Activated CD4-positive, alpha-beta memory T cell treated with anti-CD3 and anti-CD28 coated beads for 36 hours (primary cell): ENCODE data around the gene MAX. TPM values are rescaled to one million over a fixed set of nuclear protein-coding genes. Genes with fewer than 3 reads are reported as not detected.

Source experiments
- CTCF ChIA-PET: fragments of 350-600 bp; sonication (Branson Sonifier 250); formaldehyde crosslinking; loops from one replicate; lab custom pipeline; 2021; ENCODE audit warnings: antibody characterized with exemption, inconsistent platforms; lab: Charles Lee
- POLR2A ChIA-PET: fragments of 350-600 bp; sonication (Branson Sonifier 250); formaldehyde crosslinking; loops from one replicate; lab custom pipeline; 2021; ENCODE audit warnings: antibody characterized with exemption; lab: Charles Lee
- DNase-seq: peaks from one replicate; pipeline ENCODE4 v3.0.0-alpha.2; 2020
- H3K27ac Mint-ChIP-seq: one replicate; pipeline ENCODE4 v1.8.0; 2021; ENCODE audit warnings: mixed read lengths
- H3K27me3 Mint-ChIP-seq: one replicate; pipeline ENCODE4 v1.8.0; 2021; ENCODE audit warnings: mixed read lengths
- H3K36me3 Mint-ChIP-seq: one replicate; pipeline ENCODE4 v1.8.0; 2021; ENCODE audit warnings: mixed read lengths
- H3K4me1 Mint-ChIP-seq: one replicate; pipeline ENCODE4 v1.8.0; 2021; ENCODE audit warnings: low read depth, mixed read lengths
- H3K4me3 Mint-ChIP-seq: one replicate; pipeline ENCODE4 v1.8.0; 2021; ENCODE audit warnings: mild to moderate bottlenecking, mixed read lengths
- H3K9me3 Mint-ChIP-seq: one replicate; pipeline ENCODE4 v1.8.0; 2021; ENCODE audit warnings: mixed read lengths
- intact Hi-C: fragments of 100-400 bp; cut with micrococcal nuclease; formaldehyde crosslinking; loops from one replicate; pipeline ENCODE4 v1.15.1; 2023
- total RNA-seq, 2 experiments: library from RNA; stranded (reverse); gene quantifications; one replicate each; pipeline ENCODE4 v1.2.3, GENCODE V29; 2021

MAX gene, protein sequence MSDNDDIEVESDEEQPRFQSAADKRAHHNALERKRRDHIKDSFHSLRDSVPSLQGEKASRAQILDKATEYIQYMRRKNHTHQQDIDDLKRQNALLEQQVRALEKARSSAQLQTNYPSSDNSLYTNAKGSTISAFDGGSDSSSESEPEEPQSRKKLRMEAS
- 10 to 100 TPM; 74.5 to 80.7 TPM for total RNA-seq

GRCh38 chr14:65102441-65103149 lies at the start of gene MAX:
Gene MAX, minus strand, starts transcription at chr14:65102517. Its CDS starts 178 bp downstream, at chr14:65102339.
- Mint-ChIP-seq H3K27ac (peak within 1 kb of the TSS; percentile 93), H3K36me3 (peaks cover 13% of the 10 kb centered on the region), H3K9me3 (no peaks in the 10 kb centered on the region), H3K4me3 (peak within 1 kb of the TSS; percentile 96), H3K27me3 (no peaks in the 10 kb centered on the region), H3K4me1 (peaks cover 34% of the 10 kb centered on the region)
- intact Hi-C loops = loop anchor here (1.0 to 5.0 kb wide), 7 partner anchors 104 to 1460 kb away; partner anchors contain the start of genes CHURC1, FUT8, WDR89 and ZBTB1
- POLR2A ChIA-PET = interaction anchor here (0.6 to 0.9 kb wide), 2 partner anchors 19 to 103 kb away, joined by 3 read pairs; no protein-coding TSS in a partner anchor
- peak; percentile 99 for DNase-seq
- CTCF ChIA-PET = interaction anchor here (0.6 to 1.0 kb wide), 4 partner anchors 8 to 116 kb away, joined by 3 to 4 read pairs (median 4); partner anchors contain the start of gene FNTB

DNA sequence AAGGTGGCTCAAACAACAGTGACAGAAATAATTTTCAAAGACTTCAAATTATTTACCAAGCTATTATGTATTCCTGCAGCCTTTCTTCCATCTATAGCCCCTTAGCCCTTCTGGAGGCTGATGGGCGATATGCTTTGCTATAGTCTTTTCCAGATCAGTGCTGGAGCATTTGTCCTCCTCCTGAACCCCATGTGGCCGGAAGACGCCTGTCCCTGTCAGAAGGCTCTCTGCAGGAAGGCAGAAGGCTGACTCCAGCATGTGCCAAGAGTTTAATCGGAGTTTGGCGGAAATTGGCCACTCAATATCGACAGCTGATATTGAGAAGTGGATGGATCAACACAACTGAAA lies 49.3 kb upstream of the MAX start:
- Mint-ChIP-seq H3K27me3 (no peaks in the 10 kb centered on the region), H3K36me3 (no peaks in the 10 kb centered on the region), H3K9me3 (no peaks in the 10 kb centered on the region), H3K4me3 (no peak overlapping the region), H3K27ac (no peak overlapping the region), H3K4me1 (no peaks in the 10 kb centered on the region)
- intact Hi-C loops = no loop called here
- ChIA-PET CTCF (no interaction called here), POLR2A (no interaction called here)
- no peak for DNase-seq

GRCh38 chr14:65150898-65151608 lies 48.7 kb upstream of the MAX start:
- Mint-ChIP-seq H3K4me1 (no peaks in the 10 kb centered on the region), H3K27ac (no peak overlapping the region), H3K4me3 (no peak overlapping the region), H3K9me3 (no peaks in the 10 kb centered on the region), H3K27me3 (no peaks in the 10 kb centered on the region), H3K36me3 (no peaks in the 10 kb centered on the region)
- ChIA-PET POLR2A (no interaction called here), CTCF (no interaction called here)
- DNase-seq = no peak
- intact Hi-C loops = no loop called here

GRCh38 chr14:65149116-65149515 lies 46.8 kb upstream of the MAX start:
- Mint-ChIP-seq H3K27ac (no peak overlapping the region), H3K27me3 (no peaks in the 10 kb centered on the region), H3K4me1 (no peaks in the 10 kb centered on the region), H3K36me3 (no peaks in the 10 kb centered on the region), H3K4me3 (no peak overlapping the region), H3K9me3 (no peaks in the 10 kb centered on the region)
- POLR2A ChIA-PET = no interaction called here
- CTCF ChIA-PET = interaction anchor here (0.6 kb wide), 1 partner anchor 307 kb away, joined by 3 read pairs; no protein-coding TSS in a partner anchor
- DNase-seq = no peak
- intact Hi-C loops = no loop called here

DNA sequence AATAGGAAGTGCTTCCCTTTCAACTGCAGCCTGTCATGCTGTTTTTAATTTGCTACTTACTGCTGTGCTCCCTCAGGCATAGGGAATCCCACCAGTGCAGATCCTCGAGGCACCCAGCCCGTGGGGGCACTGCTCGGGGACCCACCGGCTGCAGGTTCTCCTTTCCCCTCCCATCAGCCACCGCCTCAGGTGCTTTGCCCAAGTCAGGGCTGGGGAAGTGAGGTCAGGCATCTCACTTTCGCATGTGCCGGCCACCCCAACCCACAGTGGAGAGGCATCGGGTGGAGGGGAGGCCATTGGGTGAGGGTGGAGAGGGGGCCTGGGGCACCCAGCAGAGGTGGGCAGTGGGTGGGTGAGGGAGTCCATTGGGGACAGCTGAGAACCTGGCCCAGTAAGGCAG lies 41.9 kb upstream of the MAX start:
- intact Hi-C loops = no loop called here
- Mint-ChIP-seq H3K36me3 (no peaks in the 10 kb centered on the region), H3K4me3 (no peak overlapping the region), H3K27ac (no peak overlapping the region), H3K27me3 (peaks cover 6% of the 10 kb centered on the region), H3K4me1 (no peaks in the 10 kb centered on the region), H3K9me3 (no peaks in the 10 kb centered on the region)
- ChIA-PET POLR2A (no interaction called here), CTCF (no interaction called here)
- no peak for DNase-seq

DNA sequence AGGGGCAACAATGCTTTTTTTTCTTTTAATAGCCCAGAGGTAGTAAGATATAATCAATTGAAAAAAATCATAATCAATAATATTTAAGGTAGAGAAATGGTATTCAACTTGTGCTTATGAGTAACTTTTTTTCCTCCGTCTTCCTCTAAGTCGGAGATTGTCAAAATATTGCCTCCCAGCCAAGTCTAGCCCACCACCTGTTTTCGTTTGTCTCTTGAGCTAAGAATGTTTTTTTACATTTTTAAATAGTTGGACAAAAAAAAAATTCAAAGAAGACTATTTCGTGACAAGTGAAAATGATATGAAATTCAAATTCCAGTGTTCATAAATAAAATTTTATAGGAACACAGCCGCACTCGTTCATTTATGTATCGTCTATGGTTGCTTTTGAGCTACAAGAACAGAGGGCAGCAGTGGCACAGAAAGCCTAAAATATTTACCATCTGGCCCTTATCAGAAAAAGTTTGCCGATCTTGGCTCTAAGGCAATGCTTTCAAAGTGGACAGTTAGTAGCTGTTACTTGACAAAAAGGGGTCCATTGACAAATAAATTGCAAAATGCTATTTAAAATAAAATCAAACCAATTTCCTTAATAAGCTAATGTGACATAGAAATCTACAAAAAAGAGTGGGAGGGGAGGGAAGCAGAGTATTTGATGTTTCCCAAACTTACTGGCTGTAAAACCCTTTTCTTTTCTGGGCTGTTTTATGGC lies 40.8 kb upstream of the MAX start:
- no peaks in the 10 kb centered on the region for H3K4me1 Mint-ChIP-seq
- no peaks in the 10 kb centered on the region for H3K9me3 Mint-ChIP-seq
- DNase-seq = no peak
- H3K4me3 Mint-ChIP-seq = no peak overlapping the region
- H3K36me3 Mint-ChIP-seq = no peaks in the 10 kb centered on the region
- intact Hi-C loops = no loop called here
- no peak overlapping the region for H3K27ac Mint-ChIP-seq
- CTCF ChIA-PET = interaction anchor here (0.6 kb wide), 1 partner anchor 955 kb away, joined by 3 read pairs; no protein-coding TSS in a partner anchor
- peaks cover 6% of the 10 kb centered on the region for H3K27me3 Mint-ChIP-seq
- POLR2A ChIA-PET = no interaction called here

- Mint-ChIP-seq H3K27ac (no peak overlapping the region), H3K4me1 (no peaks in the 10 kb centered on the region), H3K27me3 (peaks cover 6% of the 10 kb centered on the region), H3K4me3 (no peak overlapping the region), H3K9me3 (no peaks in the 10 kb centered on the region), H3K36me3 (no peaks in the 10 kb centered on the region)
- CTCF ChIA-PET = interaction anchor here (0.6 kb wide), 1 partner anchor 955 kb away, joined by 3 read pairs; no protein-coding TSS in a partner anchor
- POLR2A ChIA-PET = no interaction called here
- intact Hi-C loops = no loop called here
- DNase-seq = no peak
Observed at GRCh38 chr14:65142429-65142828, 40.1 kb upstream of the MAX start.

GRCh38 chr14:65141523-65141922 lies 39.2 kb upstream of the MAX start:
- ChIA-PET POLR2A (no interaction called here), CTCF (no interaction called here)
- intact Hi-C loops = no loop called here
- Mint-ChIP-seq H3K9me3 (no peaks in the 10 kb centered on the region), H3K27me3 (peaks cover 6% of the 10 kb centered on the region), H3K27ac (no peak overlapping the region), H3K4me1 (no peaks in the 10 kb centered on the region), H3K4me3 (no peak overlapping the region), H3K36me3 (no peaks in the 10 kb centered on the region)
- DNase-seq = no peak

- Mint-ChIP-seq H3K4me3 (no peak overlapping the region), H3K36me3 (no peaks in the 10 kb centered on the region), H3K27ac (no peak overlapping the region), H3K4me1 (peaks cover 2% of the 10 kb centered on the region), H3K9me3 (no peaks in the 10 kb centered on the region), H3K27me3 (no peaks in the 10 kb centered on the region)
- POLR2A ChIA-PET = no interaction called here
- intact Hi-C loops = no loop called here
- CTCF ChIA-PET = no interaction called here
- DNase-seq = no peak
Observed at GRCh38 chr14:65137648-65138307, 35.5 kb upstream of the MAX start.

DNA sequence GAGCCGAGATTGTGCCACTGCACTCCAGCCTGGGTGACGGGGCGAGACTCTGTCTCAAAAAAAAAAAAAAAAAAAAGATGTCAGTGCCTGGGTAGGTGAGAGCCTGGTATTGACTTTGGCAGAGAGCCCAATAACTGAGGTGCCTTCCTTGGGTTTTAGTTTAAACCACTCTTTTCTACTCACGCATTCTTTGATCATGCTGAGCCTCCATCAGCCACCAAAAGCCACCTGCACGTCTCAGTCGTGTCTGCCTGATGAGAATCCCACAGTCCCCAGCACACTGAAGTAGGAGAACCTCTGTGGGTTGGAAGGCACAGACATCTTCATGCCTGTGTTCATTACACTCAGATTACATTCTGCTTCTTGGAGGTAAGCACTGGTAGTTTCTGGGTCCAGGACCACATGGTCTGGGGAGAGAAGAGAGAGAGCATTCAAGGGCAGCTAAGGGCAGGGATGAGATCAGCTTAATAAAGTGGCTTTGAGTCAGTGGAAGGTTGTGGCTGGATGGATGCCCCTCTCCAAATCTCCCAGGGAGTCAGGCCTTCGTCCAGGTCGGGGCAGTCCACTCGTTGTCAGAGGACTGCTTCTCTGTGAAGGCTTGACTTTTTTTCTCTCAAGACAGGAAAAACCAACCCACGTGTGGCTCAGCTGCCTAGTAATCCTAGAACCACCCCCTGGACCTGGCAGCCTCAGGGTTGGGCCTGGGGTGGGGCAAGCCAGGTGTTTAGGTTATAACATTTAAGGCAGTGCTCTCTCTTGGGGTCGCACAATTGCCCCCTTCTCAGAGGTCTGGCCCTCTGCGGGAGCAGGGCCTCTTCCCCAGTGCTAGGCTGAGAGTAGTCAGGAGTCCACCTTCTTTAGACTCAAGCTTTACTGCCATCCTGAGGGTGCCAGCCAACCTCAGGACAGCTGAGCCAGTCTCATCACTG lies 32.6 kb upstream of the MAX start:
- no peaks in the 10 kb centered on the region for H3K9me3 Mint-ChIP-seq
- no peak overlapping the region for H3K27ac Mint-ChIP-seq
- peaks cover 2% of the 10 kb centered on the region for H3K4me1 Mint-ChIP-seq
- DNase-seq = no peak
- no peaks in the 10 kb centered on the region for H3K27me3 Mint-ChIP-seq
- intact Hi-C loops = no loop called here
- CTCF ChIA-PET = no interaction called here
- H3K4me3 Mint-ChIP-seq = no peak overlapping the region
- H3K36me3 Mint-ChIP-seq = no peaks in the 10 kb centered on the region
- POLR2A ChIA-PET = no interaction called here

- no peak for DNase-seq
- no peaks in the 10 kb centered on the region for H3K9me3 Mint-ChIP-seq
- H3K27ac Mint-ChIP-seq = no peak overlapping the region
- peaks cover 2% of the 10 kb centered on the region for H3K4me1 Mint-ChIP-seq
- ChIA-PET POLR2A (no interaction called here), CTCF (interaction anchor here (1.0 kb wide), 1 partner anchor 32 kb away, joined by 3 read pairs; no protein-coding TSS in a partner anchor)
- H3K4me3 Mint-ChIP-seq = no peak overlapping the region
- H3K36me3 Mint-ChIP-seq = no peaks in the 10 kb centered on the region
- intact Hi-C loops = no loop called here
- no peaks in the 10 kb centered on the region for H3K27me3 Mint-ChIP-seq
Observed at GRCh38 chr14:65132855-65133254, 30.5 kb upstream of the MAX start.
